IMR-90 (cell line): ENCODE measurements around the gene CSF1. TPM values are rescaled to one million over a fixed set of nuclear protein-coding genes. Genes with fewer than 3 reads are reported as not detected.

Experiments used
- ATAC-seq: fragments of 200-7000 bp; cut with Tn5 transposase; 2 replicates; pipeline ENCODE4 v1.9.1; 2020; ENCODE audit warnings: low read depth, mild to moderate bottlenecking, moderate library complexity
- BruUV-seq: library from RNA; stranded (reverse); fragments of 400-500 nt; replicated peaks from 2 replicates; lab custom pipeline; 2021; lab: Mats Ljungman, UMichigan
- CTCF ChIA-PET: fragments of 300-600 bp; formaldehyde crosslinking; extraction: SDS; loops from one replicate; lab custom pipeline; 2021; ENCODE audit warnings: antibody characterized with exemption; lab: Yijun Ruan, JAX
- POLR2A ChIA-PET: fragments of 300-600 bp; sonication (Branson Sonifier 250); formaldehyde crosslinking; loops from one replicate; lab custom pipeline; 2022; ENCODE audit warnings: antibody characterized with exemption; ENCODE audit not compliant: unreplicated experiment; lab: Charles Lee
- DNase-seq: peaks from one replicate; pipeline ENCODE4 v3.0.0; 2013
- H2AFZ ChIP-seq: replicated peaks from 2 replicates; pipeline ENCODE3; 2013; ENCODE audit warnings: low read length, mild to moderate bottlenecking; ENCODE audit not compliant: poor library complexity
- H2AK5ac ChIP-seq: 2 replicates; pipeline ENCODE4 v1.6.1; 2013; ENCODE audit warnings: low read depth, low read length, inconsistent platforms
- H2AK9ac ChIP-seq: replicated peaks from 2 replicates; pipeline ENCODE3; 2013; ENCODE audit warnings: mild to moderate bottlenecking, low read depth, low read length, moderate library complexity; ENCODE audit not compliant: poor library complexity
- H2BK120ac ChIP-seq: 2 replicates; pipeline ENCODE4 v1.6.1; 2013; ENCODE audit warnings: low read depth, low read length, inconsistent platforms
- H2BK15ac ChIP-seq: 3 replicates; pipeline ENCODE4 v1.6.1; 2013; ENCODE audit warnings: low read depth, low read length, inconsistent platforms
- H2BK20ac ChIP-seq: 2 replicates; pipeline ENCODE4 v1.6.1; 2013; ENCODE audit warnings: low read depth, mild to moderate bottlenecking, inconsistent platforms, low read length, moderate library complexity
- H2BK5ac ChIP-seq: 2 replicates; pipeline ENCODE4 v1.6.1; 2013; ENCODE audit warnings: mild to moderate bottlenecking, low read depth, low read length, inconsistent platforms; ENCODE audit not compliant: poor library complexity, severe bottlenecking
- H3K14ac ChIP-seq: replicated peaks from 2 replicates; pipeline ENCODE4 v1.6.1; 2013; ENCODE audit warnings: low read depth, low read length, inconsistent platforms
- H3K18ac ChIP-seq: 2 replicates; pipeline ENCODE4 v1.6.1; 2013; ENCODE audit warnings: low read depth, low read length, control low read depth
- H3K23ac ChIP-seq: 2 replicates; pipeline ENCODE4 v1.6.1; 2013; ENCODE audit warnings: low read depth, low read length, inconsistent platforms
- H3K27ac ChIP-seq: 2 replicates; pipeline ENCODE4 v1.5.1; 2013; ENCODE audit warnings: mild to moderate bottlenecking, control low read depth, low read length; ENCODE audit not compliant: insufficient read depth
- H3K27me3 ChIP-seq: 2 replicates; pipeline ENCODE4 v1.6.1; 2013; ENCODE audit warnings: low read length; ENCODE audit not compliant: control insufficient read depth, insufficient read depth
- H3K36me3 ChIP-seq: 2 replicates; pipeline ENCODE4 v1.6.1; 2013; ENCODE audit warnings: low read length, mixed read lengths; ENCODE audit not compliant: control insufficient read depth, insufficient read depth
- H3K4ac ChIP-seq: 2 replicates; pipeline ENCODE4 v1.6.1; 2013; ENCODE audit warnings: low read depth, low read length, inconsistent platforms
- H3K4me1 ChIP-seq: 2 replicates; pipeline ENCODE4 v1.6.1; 2013; ENCODE audit warnings: low read length, mixed read lengths; ENCODE audit not compliant: control insufficient read depth, insufficient read depth
- H3K4me2 ChIP-seq: 2 replicates; pipeline ENCODE4 v1.6.1; 2013; ENCODE audit warnings: low read depth, mild to moderate bottlenecking, control low read depth, low read length, moderate library complexity
- H3K4me3 ChIP-seq: 2 replicates; pipeline ENCODE4 v1.5.1; 2013; ENCODE audit warnings: low read depth, mild to moderate bottlenecking, control low read depth, low read length, moderate library complexity; ENCODE audit not compliant: insufficient read depth
- H3K56ac ChIP-seq: 2 replicates; pipeline ENCODE4 v1.6.1; 2013; ENCODE audit warnings: low read length, inconsistent platforms; ENCODE audit not compliant: insufficient read depth; ENCODE audit errors: extremely low read depth
- H3K79me1 ChIP-seq, 2 experiments: 2 replicates each; pipeline ENCODE4 v1.6.1; 2013; ENCODE audit warnings: low read length in 2 of 2, inconsistent platforms in 1 of 2, low read depth in 1 of 2
- H3K9ac ChIP-seq: 2 replicates; pipeline ENCODE4 v1.6.1; 2013; ENCODE audit warnings: low read depth, low read length, control low read depth
- H3K9me1 ChIP-seq: 2 replicates; pipeline ENCODE4 v1.6.1; 2013; ENCODE audit warnings: low read length, inconsistent platforms; ENCODE audit not compliant: insufficient read depth
- H3K9me3 ChIP-seq: 2 replicates; pipeline ENCODE4 v1.6.1; 2013; ENCODE audit warnings: low read length; ENCODE audit not compliant: control insufficient read depth, insufficient read depth
- H4K20me1 ChIP-seq: 2 replicates; pipeline ENCODE4 v1.6.1; 2013; ENCODE audit warnings: low read length, inconsistent platforms; ENCODE audit not compliant: insufficient read depth
- H4K5ac ChIP-seq: 2 replicates; pipeline ENCODE4 v1.6.1; 2013; ENCODE audit warnings: mild to moderate bottlenecking, low read depth, low read length, control low read depth
- H4K8ac ChIP-seq, 2 experiments: 2 replicates each; pipeline ENCODE4 v1.6.1; 2013; ENCODE audit warnings: low read depth in 2 of 2, low read length in 2 of 2, control low read depth in 1 of 2, inconsistent platforms in 1 of 2
- H4K91ac ChIP-seq: 2 replicates; pipeline ENCODE4 v1.6.1; 2013; ENCODE audit warnings: low read depth, low read length, inconsistent platforms; ENCODE audit not compliant: insufficient read depth
- BHLHE40 ChIP-seq: fragments of 150-350 bp; IDR thresholded peaks from 2 replicates; pipeline ENCODE4 v1.6.1; 2016; ENCODE audit warnings: mild to moderate bottlenecking, low read depth, low read length
- CEBPB ChIP-seq: IDR thresholded peaks from 2 replicates; pipeline ENCODE4 v1.6.1; 2012; ENCODE audit warnings: low read depth, low read length, improper control_type of control experiment
- CHD1 ChIP-seq: IDR thresholded peaks from 2 replicates; pipeline ENCODE4 v1.6.1; 2012; ENCODE audit warnings: low read depth, low read length, improper control_type of control experiment
- FOS ChIP-seq: fragments of 150-350 bp; IDR thresholded peaks from 2 replicates; pipeline ENCODE4 v1.6.1; 2016; ENCODE audit warnings: low read depth, low read length
- MAFK ChIP-seq: IDR thresholded peaks from 2 replicates; pipeline ENCODE4 v1.6.1; 2012; ENCODE audit warnings: low read depth, low read length, improper control_type of control experiment
- MXI1 ChIP-seq: IDR thresholded peaks from 2 replicates; pipeline ENCODE4 v1.6.1; 2012; ENCODE audit warnings: low read depth, mild to moderate bottlenecking, low read length, moderate library complexity, borderline replicate concordance
- NFE2L2 ChIP-seq: fragments of 150-350 bp; IDR thresholded peaks from 2 replicates; pipeline ENCODE4 v1.6.1; 2016; ENCODE audit warnings: low read depth, mild to moderate bottlenecking, low read length
- POLR2A ChIP-seq: IDR thresholded peaks from 2 replicates; pipeline ENCODE4 v1.6.1; 2012; ENCODE audit warnings: mild to moderate bottlenecking, low read depth, low read length
- RCOR1 ChIP-seq: IDR thresholded peaks from 2 replicates; pipeline ENCODE4 v1.6.1; 2012; ENCODE audit warnings: mild to moderate bottlenecking, low read length, improper control_type of control experiment; ENCODE audit not compliant: insufficient replicate concordance
- RFX5 ChIP-seq: IDR thresholded peaks from 2 replicates; pipeline ENCODE4 v1.8.0; 2012; ENCODE audit warnings: low read depth, mild to moderate bottlenecking, low read length, moderate library complexity
- SMC3 ChIP-seq: fragments of 150-350 bp; IDR thresholded peaks from 2 replicates; pipeline ENCODE4 v1.6.1; 2016; ENCODE audit warnings: low read depth, mild to moderate bottlenecking, antibody characterized with exemption, low read length, moderate library complexity
- WGBS, 2 experiments: methylation state at CpG; one replicate each; pipeline versions ENCODE4 v1.1.5 to v1.1.7; 2013; ENCODE audit warnings: missing lambda C conversion rate in 2 of 2; ENCODE audit not compliant: insufficient read length in 1 of 2; ENCODE audit errors: extremely low coverage in 2 of 2; 5-methylcytosine and 5-hydroxymethylcytosine counted together
- dilution Hi-C: fragments of 300-500 bp; cut with HindIII; formaldehyde crosslinking; loops from one replicate; pipeline ENCODE4 v1.14.3; 2018; ENCODE audit warnings: low sequenced_read_pairs; ENCODE audit not compliant: unreplicated experiment
- in situ Hi-C: fragments of 300-500 bp; cut with MboI; formaldehyde crosslinking; loops from 3 replicates; pipeline ENCODE4 v1.14.3; 2019; ENCODE audit warnings: low sequenced_read_pairs, inconsistent platforms, mixed read lengths
- intact Hi-C: fragments of 100-400 bp; cut with micrococcal nuclease; formaldehyde crosslinking; loops from 2 replicates; pipeline ENCODE4 v1.10.0; 2022
- polyA plus RNA-seq, 3 experiments: library from polyadenylated mRNA; depleted of rRNA; stranded (reverse); fragments of >200 nt; gene quantifications; 2 replicates each; pipeline ENCODE4 v1.2.3, GENCODE V29; 2012; ENCODE audit warnings: low replicate concordance in 1 of 3
- total RNA-seq: library from RNA; depleted of rRNA; stranded (reverse); fragments of >200 nt; gene quantifications from 2 replicates; pipeline ENCODE4 v1.2.3, GENCODE V29; 2012
- TF ChIP-seq, protein P1 (sequence below): fragments of 150-350 bp; IDR thresholded peaks from 2 replicates; pipeline ENCODE4 v1.6.1; 2016; ENCODE audit warnings: low read depth, mild to moderate bottlenecking, low read length, moderate library complexity, borderline replicate concordance
- TF ChIP-seq, protein P2 (sequence below): fragments of 150-350 bp; IDR thresholded peaks from 2 replicates; pipeline ENCODE4 v1.6.1; 2017; ENCODE audit warnings: mild to moderate bottlenecking, antibody characterized with exemption, low read length, low read depth

CSF1 gene
- total and polyA plus RNA-seq, 2 of the 4 experiments (the other 2 are of a cell fraction), result 14.3 to 22.0 TPM

DNA sequence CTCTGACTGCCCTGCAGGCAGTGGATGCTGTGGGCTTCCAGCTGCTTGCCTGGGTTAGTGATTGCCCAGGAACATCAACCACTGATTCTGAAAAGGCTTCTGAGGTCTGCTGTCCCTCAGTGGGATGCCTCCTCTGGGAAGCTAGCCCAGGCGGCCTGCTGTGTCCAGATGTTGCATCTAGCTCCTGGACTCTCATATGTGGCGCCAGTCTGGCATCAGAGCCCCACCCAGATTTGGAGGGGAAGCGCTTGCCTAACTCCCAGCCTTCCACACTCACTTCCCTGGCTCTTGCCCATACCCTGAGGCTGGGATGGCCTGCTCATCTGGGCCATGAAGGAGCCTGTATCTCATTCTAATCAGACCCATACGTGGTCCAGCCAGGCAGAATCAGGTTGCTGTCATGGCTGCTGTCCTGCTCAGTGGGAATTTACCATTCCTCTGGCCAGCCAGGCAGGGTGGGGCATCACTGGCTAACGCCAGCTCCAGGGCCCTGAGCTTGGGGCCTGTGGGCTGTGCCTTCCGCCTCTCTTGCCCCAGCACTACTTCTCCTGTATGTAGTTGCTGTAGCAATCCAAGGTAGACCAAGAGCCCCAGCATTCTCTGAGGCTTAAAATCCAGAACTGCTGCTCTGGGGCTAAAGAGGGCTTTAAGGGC lies 4.1 kb downstream of the CSF1 start (continued):
- no peak for TF ChIP-seq BHLHE40

DNA sequence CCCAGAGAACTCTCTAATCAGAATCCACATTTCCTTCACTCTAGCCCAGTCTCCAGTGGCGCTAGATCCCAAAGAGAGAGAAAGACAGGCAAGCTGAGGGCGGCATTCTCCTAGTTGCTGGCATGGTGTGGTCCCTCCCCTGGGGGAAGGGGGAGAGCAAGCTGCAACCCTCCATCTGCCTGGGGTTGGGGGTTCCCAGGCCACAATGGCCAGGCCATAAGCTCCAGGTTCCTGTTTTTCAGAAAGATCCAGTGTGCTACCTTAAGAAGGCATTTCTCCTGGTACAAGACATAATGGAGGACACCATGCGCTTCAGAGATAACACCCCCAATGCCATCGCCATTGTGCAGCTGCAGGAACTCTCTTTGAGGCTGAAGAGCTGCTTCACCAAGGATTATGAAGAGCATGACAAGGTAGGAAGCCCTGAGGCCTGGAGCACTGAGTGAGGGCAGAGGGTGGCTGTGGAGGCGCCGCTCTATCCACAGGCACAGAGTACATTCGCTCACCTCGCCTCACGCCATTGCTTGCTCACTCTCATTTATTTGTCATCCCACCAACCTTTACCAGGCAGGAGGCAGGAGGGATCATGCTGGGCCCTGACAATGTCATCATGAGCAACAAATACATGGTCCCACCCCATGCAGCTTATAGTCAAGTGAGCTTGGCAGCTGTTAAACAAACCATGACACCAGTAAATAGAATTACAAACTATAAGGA lies 6.6 kb downstream of the CSF1 start:
- Histone ChIP-seq H3K79me1 (peaks cover 33 to 93% of the 10 kb centered on the region in 2 experiments), H3K9me3 (no peaks in the 10 kb centered on the region), H3K36me3 (peaks cover 69% of the 10 kb centered on the region), H4K5ac (no peak overlapping the region), H2BK15ac (peak overlapping the region; percentile 5; the same call in 2 of the 3 replicates), H3K14ac (peak overlapping the region; percentile 60), H3K18ac (peak overlapping the region; percentile 47; the same call in 1 of the 2 replicates), H4K91ac (peak overlapping the region; percentile 56), H2BK20ac (peak overlapping the region; percentile 52; the same call in 1 of the 2 replicates), H3K27me3 (no peaks in the 10 kb centered on the region), H3K27ac (peak overlapping the region; percentile 32; the same call in 1 of the 2 replicates), H3K23ac (peak overlapping the region; percentile 16), H3K4me2 (no peak overlapping the region), H4K8ac (peak overlapping the region in 1 of 2 experiments; percentile 53; a peak in 1 of 4 replicates), H4K20me1 (peaks cover 46% of the 10 kb centered on the region), H3K4me1 (peaks cover 31% of the 10 kb centered on the region), H2BK120ac (peak overlapping the region; percentile 70), H2BK5ac (peak overlapping the region; percentile 62), H2AK9ac (no peak overlapping the region), H2AK5ac (peak overlapping the region; percentile 71; the same call in 1 of the 2 replicates), H3K4me3 (no peak overlapping the region), H3K4ac (peak overlapping the region; percentile 77), H2AFZ (no peak overlapping the region), H3K9ac (no peak overlapping the region), H3K56ac (no peak overlapping the region), H3K9me1 (peaks cover 45% of the 10 kb centered on the region)
- DNase-seq, result no peak
- intact Hi-C loops (no loop called here), in situ Hi-C loops (loop anchor here (5.0 to 25.0 kb wide), 3 partner anchors 60 to 272 kb away; no protein-coding TSS in a partner anchor), dilution Hi-C loops (no loop called here)
- WGBS, 2 experiments, result no CpG with 5 or more reads among the region's 9 CpGs
- BruUV-seq, result no TSS peak
- CTCF ChIA-PET, result interaction anchor here (1.0 to 3.9 kb wide), 3 partner anchors 15 to 125 kb away, joined by 4 to 21 read pairs (median 5); partner anchors contain the start of gene AHCYL1
- POLR2A ChIA-PET, result interaction anchor here (1.1 kb wide), 1 partner anchor 135 kb away, joined by 9 read pairs; no protein-coding TSS in a partner anchor
- TF ChIP-seq RFX5 (no peak), CEBPB (no peak), CHD1 (no peak), MAFK (no peak), POLR2A (no peak), MXI1 (no peak), RCOR1 (no peak), SMC3 (no peak), NFE2L2 (no peak), FOS (no peak)
- TF ChIP-seq, protein P1, sequence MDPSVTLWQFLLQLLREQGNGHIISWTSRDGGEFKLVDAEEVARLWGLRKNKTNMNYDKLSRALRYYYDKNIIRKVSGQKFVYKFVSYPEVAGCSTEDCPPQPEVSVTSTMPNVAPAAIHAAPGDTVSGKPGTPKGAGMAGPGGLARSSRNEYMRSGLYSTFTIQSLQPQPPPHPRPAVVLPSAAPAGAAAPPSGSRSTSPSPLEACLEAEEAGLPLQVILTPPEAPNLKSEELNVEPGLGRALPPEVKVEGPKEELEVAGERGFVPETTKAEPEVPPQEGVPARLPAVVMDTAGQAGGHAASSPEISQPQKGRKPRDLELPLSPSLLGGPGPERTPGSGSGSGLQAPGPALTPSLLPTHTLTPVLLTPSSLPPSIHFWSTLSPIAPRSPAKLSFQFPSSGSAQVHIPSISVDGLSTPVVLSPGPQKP, result no peak
- TF ChIP-seq, protein P2, sequence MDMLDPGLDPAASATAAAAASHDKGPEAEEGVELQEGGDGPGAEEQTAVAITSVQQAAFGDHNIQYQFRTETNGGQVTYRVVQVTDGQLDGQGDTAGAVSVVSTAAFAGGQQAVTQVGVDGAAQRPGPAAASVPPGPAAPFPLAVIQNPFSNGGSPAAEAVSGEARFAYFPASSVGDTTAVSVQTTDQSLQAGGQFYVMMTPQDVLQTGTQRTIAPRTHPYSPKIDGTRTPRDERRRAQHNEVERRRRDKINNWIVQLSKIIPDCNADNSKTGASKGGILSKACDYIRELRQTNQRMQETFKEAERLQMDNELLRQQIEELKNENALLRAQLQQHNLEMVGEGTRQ, result no peak
- ATAC-seq, result no peak
